K562 (cell line): ENCODE data around the gene LCLAT1. TPM values are rescaled to one million over a fixed set of nuclear protein-coding genes. Genes with fewer than 3 reads are reported as not detected.

Experiments
- ATAC-seq: fragments of 200-7000 bp; cut with Tn5 transposase; 3 replicates; pipeline ENCODE4 v1.9.1; 2020; ENCODE audit warnings: moderate library complexity
- BruUV-seq: library from RNA; stranded (reverse); fragments of 400-500 nt; replicated peaks from 2 replicates; lab custom pipeline; 2021; lab: Mats Ljungman, UMichigan
- CTCF ChIA-PET: fragments of 300-600 bp; formaldehyde crosslinking; extraction: SDS; loops from one replicate; lab custom pipeline; 2021; ENCODE audit warnings: low intra/inter-chr PET ratio; lab: Yijun Ruan, JAX
- POLR2A ChIA-PET: fragments of 300-600, 350-650 bp; sonication (Branson Sonifier 250); formaldehyde crosslinking; extraction: SDS; loops from one replicate; lab custom pipeline; 2021; ENCODE audit warnings: antibody characterized with exemption, inconsistent platforms; lab: Yijun Ruan, JAX
- DNase-seq, 4 experiments: peaks; one replicate each; pipeline versions ENCODE4 v3.0.0 to v3.0.0-alpha.2; 2011 to 2018; ENCODE audit warnings: low spot score in 3 of 4, mixed read lengths in 3 of 4; ENCODE audit errors: extremely low read depth in 1 of 4
- FAIRE-seq: peaks from 2 replicates; lab custom pipeline; 2011; peaks lifted over from hg19 to GRCh38; lab: Jason Lieb, UNC
- H2AFZ ChIP-seq: 2 replicates; pipeline ENCODE4 v1.6.0; 2011; ENCODE audit warnings: low read depth, low read length, control low read depth, inconsistent platforms
- H3K27ac ChIP-seq: fragments of 200-600 bp; 3 replicates; pipeline ENCODE4 v1.8.0; 2011; ENCODE audit warnings: low read depth, mild to moderate bottlenecking, control low read depth, inconsistent platforms, low read length, moderate library complexity, mixed read lengths; ENCODE audit errors: extremely low read depth
- H3K27me3 ChIP-seq, 2 experiments: fragments of 300-600 bp in 1 of 2; 2 replicates in 1 of 2; 3 replicates in 1 of 2; pipeline versions ENCODE4 v1.6.0 to v1.8.0; 2011; ENCODE audit warnings: inconsistent platforms in 2 of 2, low read length in 2 of 2, mild to moderate bottlenecking in 1 of 2, mixed read lengths in 1 of 2, moderate library complexity in 1 of 2; ENCODE audit not compliant: control insufficient read depth in 2 of 2, insufficient read depth in 2 of 2
- H3K36me3 ChIP-seq: fragments of 300-600 bp; 3 replicates; pipeline ENCODE4 v1.8.0; 2011; ENCODE audit warnings: mild to moderate bottlenecking, low read length, inconsistent platforms; ENCODE audit not compliant: control insufficient read depth, insufficient read depth
- H3K4me1 ChIP-seq, 2 experiments: fragments of 200-600 bp in 1 of 2; replicated peaks in 1 of 2; 2 replicates in 1 of 2; 3 replicates in 1 of 2; pipeline versions ENCODE4 v1.5.1 to v1.8.0; 2011; ENCODE audit warnings: inconsistent platforms in 2 of 2, low read length in 2 of 2, mild to moderate bottlenecking in 1 of 2, mixed read lengths in 1 of 2, moderate library complexity in 1 of 2; ENCODE audit not compliant: control insufficient read depth in 2 of 2, insufficient read depth in 2 of 2
- H3K4me2 ChIP-seq: 2 replicates; pipeline ENCODE4 v1.6.1; 2011; ENCODE audit warnings: low read length, control low read depth, inconsistent platforms, mixed read lengths; ENCODE audit not compliant: insufficient read depth
- H3K4me3 ChIP-seq: fragments of 200-600 bp; sonication (generic), shearing (Covaris generic); 2 replicates; pipeline ENCODE4 v1.5.1; 2016; ENCODE audit warnings: control low read depth, inconsistent platforms
- H3K79me2 ChIP-seq: fragments of 200-600 bp; 3 replicates; pipeline ENCODE4 v1.8.0; 2011; ENCODE audit warnings: low read length, inconsistent platforms; ENCODE audit not compliant: control insufficient read depth, insufficient read depth
- H3K9ac ChIP-seq, 2 experiments: 2 replicates each; pipeline versions ENCODE4 v1.6.0 to v1.6.1; 2011; ENCODE audit warnings: low read depth in 2 of 2, low read length in 2 of 2, control low read depth in 1 of 2, inconsistent platforms in 1 of 2, mild to moderate bottlenecking in 1 of 2, mixed read lengths in 1 of 2; ENCODE audit not compliant: insufficient read depth in 1 of 2
- H3K9me1 ChIP-seq: one replicate; pipeline ENCODE4 v1.6.0; 2011; ENCODE audit warnings: inconsistent platforms, mild to moderate bottlenecking, low read length, moderate library complexity; ENCODE audit not compliant: control insufficient read depth, insufficient read depth
- H3K9me3 ChIP-seq: replicated peaks from 2 replicates; pipeline ENCODE4 v1.5.1; 2011; ENCODE audit warnings: low read depth, low read length, inconsistent platforms; ENCODE audit not compliant: control insufficient read depth, insufficient read depth
- H4K20me1 ChIP-seq: replicated peaks from 2 replicates; pipeline ENCODE4 v1.6.1; 2011; ENCODE audit warnings: low read length, inconsistent platforms, mixed read lengths; ENCODE audit not compliant: control insufficient read depth, insufficient read depth
- CHD7 ChIP-seq: fragments of 200-600 bp; sonication (generic); IDR thresholded peaks from one replicate; pipeline ENCODE4 v1.6.1; 2012; ENCODE audit warnings: mild to moderate bottlenecking, low read depth, low read length, inconsistent platforms
- FOXP4 ChIP-seq: sonication (generic); formaldehyde crosslinking; IDR thresholded peaks from 2 replicates; pipeline ENCODE4 v1.8.0; 2022; ENCODE audit warnings: mild to moderate bottlenecking, missing genetic modification reagents, borderline replicate concordance
- LCOR ChIP-seq: sonication (generic); formaldehyde crosslinking; IDR thresholded peaks from 2 replicates; pipeline ENCODE4 v1.8.0; 2022; ENCODE audit warnings: mild to moderate bottlenecking, missing genetic modification reagents
- MCM3 ChIP-seq: fragments of 450-650 bp; IDR thresholded peaks from 2 replicates; pipeline ENCODE4 v1.6.1; 2016
- ZNF644 ChIP-seq: fragments of 200-800 bp; sonication (Bioruptor generic); IDR thresholded peaks from 2 replicates; pipeline ENCODE4 v1.6.1; 2016; ENCODE audit warnings: low read depth, missing genetic modification characterization, missing compliant biosample characterization
- ZNF699 ChIP-seq: fragments of 250-450 bp; sonication (Bioruptor Pico); IDR thresholded peaks from 2 replicates; pipeline ENCODE4 v1.8.0; 2021; ENCODE audit warnings: mild to moderate bottlenecking, moderate library complexity; ENCODE audit not compliant: insufficient replicate concordance
- WGBS: fragments of 100-300 bp; shearing (Covaris generic); methylation state at CpG from one replicate; pipeline ENCODE4 v1.1.6; 2016; ENCODE audit warnings: low coverage, mixed read lengths; ENCODE audit not compliant: insufficient coverage; ENCODE audit errors: missing lambda C conversion rate; 5-methylcytosine and 5-hydroxymethylcytosine counted together
- in situ Hi-C: fragments of 300-500 bp; cut with MboI; formaldehyde crosslinking; loops from 4 replicates; pipeline ENCODE4 v1.15.0; 2018; ENCODE audit warnings: inconsistent platforms, mixed read lengths
- intact Hi-C: fragments of 100-400 bp; cut with micrococcal nuclease; formaldehyde crosslinking; loops from 2 replicates; pipeline ENCODE4 v1.14.2; 2022
- polyA plus RNA-seq, 8 experiments: library from polyadenylated mRNA; depleted of rRNA in 4 of 8; stranded (reverse) in 5 of 8; unstranded in 3 of 8; fragments of >200 nt; fragmentation: Nextera tagmentation in 2 of 8; fragmentation: Illumina TruSeq in 1 of 8; extraction: Ambion mirVana in 2 of 8; extraction: Trizol in 1 of 8; gene quantifications; 2 replicates each; pipeline versions ENCODE4 v1.2.1 to v1.2.3, GENCODE V29; 2011 to 2014; ENCODE audit warnings: inconsistent platforms in 1 of 8, missing spikeins in 1 of 8
- total RNA-seq, 7 experiments: library from RNA; depleted of rRNA in 6 of 7; stranded (reverse); fragments of >200 nt in 6 of 7; fragmentation: Illumina TruSeq in 2 of 7; extraction: Trizol in 2 of 7; gene quantifications; 2 replicates each; pipeline versions ENCODE4 v1.2.1 to v1.2.3, GENCODE V29; 2011 to 2021; ENCODE audit warnings: low replicate concordance in 1 of 7
- TF ChIP-seq, protein P1 (sequence below): fragments of 250-450 bp; sonication (Bioruptor Pico); IDR thresholded peaks from 2 replicates; pipeline ENCODE4 v1.8.0; 2022; ENCODE audit warnings: moderate library complexity, mild to moderate bottlenecking, inconsistent platforms

LCLAT1 gene
- total and polyA plus RNA-seq, 9 of the 15 experiments (the other 6 are each of a cell fraction or from before 2014, with no cell fraction given), result 8.9 to 63.3 (median 25.4) TPM

DNA sequence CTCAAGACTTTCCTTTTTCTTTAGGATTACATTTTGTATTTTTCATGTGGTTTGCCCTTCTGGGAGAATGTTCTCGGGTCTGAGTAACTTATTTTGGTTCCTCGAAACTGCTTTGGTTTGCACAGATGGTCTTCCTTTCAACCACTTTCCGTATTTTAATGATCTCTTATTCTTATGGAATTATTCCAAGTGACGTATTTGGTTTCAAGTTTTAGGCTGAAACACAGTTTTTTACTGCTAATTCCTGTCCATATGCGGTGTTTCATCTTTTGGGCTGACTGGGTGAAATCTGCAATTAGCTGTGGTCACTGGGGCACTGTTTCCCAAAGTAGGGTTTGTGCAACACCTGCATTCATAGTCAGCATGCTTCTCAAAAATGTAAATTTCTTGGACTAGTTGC lies 237.5 kb downstream of the LCLAT1 start:
- Histone ChIP-seq H3K27me3 (peaks cover 14 to 69% of the 10 kb centered on the region in 2 experiments; a peak in 4 of 5 replicates), H4K20me1 (no peaks in the 10 kb centered on the region), H3K9ac (no peak overlapping the region), H3K4me3 (no peak overlapping the region), H3K27ac (no peak overlapping the region), H3K9me3 (no peaks in the 10 kb centered on the region), H2AFZ (no peak overlapping the region), H3K4me1 (no peaks in the 10 kb centered on the region), H3K4me2 (no peak overlapping the region), H3K79me2 (no peaks in the 10 kb centered on the region), H3K36me3 (no peaks in the 10 kb centered on the region), H3K9me1 (no peaks in the 10 kb centered on the region)
- 0% methylated on average over 5 of the region's 5 CpGs for WGBS
- in situ Hi-C loops (no loop called here), intact Hi-C loops (no loop called here)
- no TSS peak for BruUV-seq
- ChIA-PET POLR2A (interaction anchor here (0.6 kb wide), 1 partner anchor 328 kb away, joined by 3 read pairs; no protein-coding TSS in a partner anchor), CTCF (no interaction called here)
- no peak for FAIRE-seq
- TF ChIP-seq FOXP4 (no peak), ZNF699 (CRISPR knock-in tag) (no peak), MCM3 (no peak), LCOR (no peak), ZNF644 (tag) (no peak), CHD7 (no peak)
- TF ChIP-seq, protein P1, sequence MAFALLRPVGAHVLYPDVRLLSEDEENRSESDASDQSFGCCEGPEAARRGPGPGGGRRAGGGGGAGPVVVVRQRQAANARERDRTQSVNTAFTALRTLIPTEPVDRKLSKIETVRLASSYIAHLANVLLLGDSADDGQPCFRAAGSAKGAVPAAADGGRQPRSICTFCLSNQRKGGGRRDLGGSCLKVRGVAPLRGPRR, result no peak
- DNase-seq, result no peak
- ATAC-seq, result no peak
